ENCODE results near the gene UPK3A.

- TF ChIP-seq, protein P1, sequence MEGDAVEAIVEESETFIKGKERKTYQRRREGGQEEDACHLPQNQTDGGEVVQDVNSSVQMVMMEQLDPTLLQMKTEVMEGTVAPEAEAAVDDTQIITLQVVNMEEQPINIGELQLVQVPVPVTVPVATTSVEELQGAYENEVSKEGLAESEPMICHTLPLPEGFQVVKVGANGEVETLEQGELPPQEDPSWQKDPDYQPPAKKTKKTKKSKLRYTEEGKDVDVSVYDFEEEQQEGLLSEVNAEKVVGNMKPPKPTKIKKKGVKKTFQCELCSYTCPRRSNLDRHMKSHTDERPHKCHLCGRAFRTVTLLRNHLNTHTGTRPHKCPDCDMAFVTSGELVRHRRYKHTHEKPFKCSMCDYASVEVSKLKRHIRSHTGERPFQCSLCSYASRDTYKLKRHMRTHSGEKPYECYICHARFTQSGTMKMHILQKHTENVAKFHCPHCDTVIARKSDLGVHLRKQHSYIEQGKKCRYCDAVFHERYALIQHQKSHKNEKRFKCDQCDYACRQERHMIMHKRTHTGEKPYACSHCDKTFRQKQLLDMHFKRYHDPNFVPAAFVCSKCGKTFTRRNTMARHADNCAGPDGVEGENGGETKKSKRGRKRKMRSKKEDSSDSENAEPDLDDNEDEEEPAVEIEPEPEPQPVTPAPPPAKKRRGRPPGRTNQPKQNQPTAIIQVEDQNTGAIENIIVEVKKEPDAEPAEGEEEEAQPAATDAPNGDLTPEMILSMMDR (IDR thresholded peaks at IDR 0.05), result no peak
- TF ChIP-seq POLR2A (IDR thresholded peaks at IDR 0.05), result no peak
- TF ChIP-seq EP300 (IDR thresholded peaks at IDR 0.05), result no peak
- TF ChIP-seq POLR2AphosphoS5 (IDR thresholded peaks at IDR 0.05), result no peak
Measured at GRCh38 chr22:45251825-45252224, 32.9 kb upstream of the UPK3A start.

All from gastroesophageal sphincter (tissue), 3 donors.